OCI-LY1 (cell line): ENCODE results near the gene LRRC19.

Experiments used
- H2AFZ ChIP-seq: fragments of 200-600 bp; sonication (generic), shearing (Covaris generic); 2 replicates; pipeline ENCODE4 v1.6.0; 2014; ENCODE audit warnings: antibody characterized with exemption, mild to moderate bottlenecking, low read length
- H3F3A ChIP-seq: fragments of 200-600 bp; sonication (generic), shearing (Covaris generic); 2 replicates; pipeline ENCODE4 v1.6.0; 2014; ENCODE audit warnings: mild to moderate bottlenecking, antibody characterized with exemption, low read length, moderate library complexity; ENCODE audit not compliant: insufficient read depth
- H3K27ac ChIP-seq: fragments of 200-600 bp; sonication (generic); 2 replicates; pipeline ENCODE4 v1.5.1; 2014; ENCODE audit warnings: low read length, mixed run types, mild to moderate bottlenecking, low read depth; ENCODE audit not compliant: poor library complexity, severe bottlenecking
- H3K27me3 ChIP-seq: fragments of 200-600 bp; sonication (generic); 2 replicates; pipeline ENCODE4 v1.6.0; 2014; ENCODE audit warnings: antibody characterized with exemption, mild to moderate bottlenecking, low read length, moderate library complexity; ENCODE audit not compliant: insufficient read depth
- H3K36me3 ChIP-seq: fragments of 200-600 bp; sonication (generic); 2 replicates; pipeline ENCODE4 v1.6.1; 2014; ENCODE audit warnings: mild to moderate bottlenecking, antibody characterized with exemption, low read length, moderate library complexity, mixed read lengths; ENCODE audit not compliant: insufficient read depth
- H3K4me1 ChIP-seq: fragments of 200-600 bp; sonication (generic); 2 replicates; pipeline ENCODE4 v1.5.1; 2014; ENCODE audit warnings: mild to moderate bottlenecking, low read length, moderate library complexity; ENCODE audit not compliant: insufficient read depth, severe bottlenecking
- H3K4me2 ChIP-seq: fragments of 200-600 bp; sonication (generic), shearing (Covaris generic); 2 replicates; pipeline ENCODE4 v1.6.1; 2014; ENCODE audit warnings: low read length
- H3K4me3 ChIP-seq: fragments of 200-600 bp; sonication (generic); 2 replicates; pipeline ENCODE4 v1.5.1; 2014; ENCODE audit warnings: low read length, low read depth, mild to moderate bottlenecking, mixed read lengths; ENCODE audit not compliant: poor library complexity, severe bottlenecking
- H3K79me2 ChIP-seq: fragments of 200-600 bp; shearing (Covaris generic); 2 replicates; pipeline ENCODE4 v1.6.1; 2016; ENCODE audit warnings: mixed run types, low read length, mixed read lengths; ENCODE audit not compliant: insufficient read depth
- H3K9ac ChIP-seq: fragments of 200-600 bp; sonication (generic), shearing (Covaris generic); 2 replicates; pipeline ENCODE4 v1.6.1; 2014; ENCODE audit warnings: mild to moderate bottlenecking, low read length, mixed read lengths
- H3K9me2 ChIP-seq: fragments of 200-600 bp; sonication (generic), shearing (Covaris generic); 2 replicates; pipeline ENCODE4 v1.6.1; 2014; ENCODE audit warnings: low read depth, mild to moderate bottlenecking, low read length, mixed read lengths
- H3K9me3 ChIP-seq: fragments of 200-600 bp; shearing (Covaris generic); 2 replicates; pipeline ENCODE4 v1.6.1; 2014; ENCODE audit warnings: low read length, mixed read lengths
- H4K20me1 ChIP-seq: fragments of 200-600 bp; sonication (generic), shearing (Covaris generic); 2 replicates; pipeline ENCODE4 v1.6.0; 2016; ENCODE audit warnings: mild to moderate bottlenecking, low read length; ENCODE audit not compliant: insufficient read depth
- EZH2 ChIP-seq: fragments of 200-600 bp; sonication (generic), shearing (Covaris generic); IDR thresholded peaks from 2 replicates; pipeline ENCODE4 v1.8.0; 2017; ENCODE audit warnings: borderline replicate concordance, mixed run types, mild to moderate bottlenecking, antibody characterized with exemption, low read length, moderate library complexity, mixed read lengths
- TF ChIP-seq, protein P1 (sequence below): fragments of 200-600 bp; sonication (generic), shearing (Covaris generic); IDR thresholded peaks from 2 replicates; pipeline ENCODE4 v1.5.1; 2017; ENCODE audit warnings: mild to moderate bottlenecking, antibody characterized with exemption, low read length, moderate library complexity, mixed read lengths

The LRRC19 gene

GRCh38 chr9:27042476-27042875 is 37.0 kb upstream of the LRRC19 start:
- Histone ChIP-seq H3K9me2 (no peaks in the 10 kb centered on the region), H3K4me3 (no peak overlapping the region), H4K20me1 (no peaks in the 10 kb centered on the region), H3F3A (no peaks in the 10 kb centered on the region), H3K4me1 (no peaks in the 10 kb centered on the region), H3K79me2 (no peaks in the 10 kb centered on the region), H3K9me3 (no peaks in the 10 kb centered on the region), H3K36me3 (no peaks in the 10 kb centered on the region), H3K4me2 (no peak overlapping the region), H3K27ac (no peak overlapping the region), H3K27me3 (no peaks in the 10 kb centered on the region), H2AFZ (no peak overlapping the region), H3K9ac (no peak overlapping the region)
- TF ChIP-seq, protein P1, sequence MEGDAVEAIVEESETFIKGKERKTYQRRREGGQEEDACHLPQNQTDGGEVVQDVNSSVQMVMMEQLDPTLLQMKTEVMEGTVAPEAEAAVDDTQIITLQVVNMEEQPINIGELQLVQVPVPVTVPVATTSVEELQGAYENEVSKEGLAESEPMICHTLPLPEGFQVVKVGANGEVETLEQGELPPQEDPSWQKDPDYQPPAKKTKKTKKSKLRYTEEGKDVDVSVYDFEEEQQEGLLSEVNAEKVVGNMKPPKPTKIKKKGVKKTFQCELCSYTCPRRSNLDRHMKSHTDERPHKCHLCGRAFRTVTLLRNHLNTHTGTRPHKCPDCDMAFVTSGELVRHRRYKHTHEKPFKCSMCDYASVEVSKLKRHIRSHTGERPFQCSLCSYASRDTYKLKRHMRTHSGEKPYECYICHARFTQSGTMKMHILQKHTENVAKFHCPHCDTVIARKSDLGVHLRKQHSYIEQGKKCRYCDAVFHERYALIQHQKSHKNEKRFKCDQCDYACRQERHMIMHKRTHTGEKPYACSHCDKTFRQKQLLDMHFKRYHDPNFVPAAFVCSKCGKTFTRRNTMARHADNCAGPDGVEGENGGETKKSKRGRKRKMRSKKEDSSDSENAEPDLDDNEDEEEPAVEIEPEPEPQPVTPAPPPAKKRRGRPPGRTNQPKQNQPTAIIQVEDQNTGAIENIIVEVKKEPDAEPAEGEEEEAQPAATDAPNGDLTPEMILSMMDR: no peak
- TF ChIP-seq EZH2: no peak

DNA sequence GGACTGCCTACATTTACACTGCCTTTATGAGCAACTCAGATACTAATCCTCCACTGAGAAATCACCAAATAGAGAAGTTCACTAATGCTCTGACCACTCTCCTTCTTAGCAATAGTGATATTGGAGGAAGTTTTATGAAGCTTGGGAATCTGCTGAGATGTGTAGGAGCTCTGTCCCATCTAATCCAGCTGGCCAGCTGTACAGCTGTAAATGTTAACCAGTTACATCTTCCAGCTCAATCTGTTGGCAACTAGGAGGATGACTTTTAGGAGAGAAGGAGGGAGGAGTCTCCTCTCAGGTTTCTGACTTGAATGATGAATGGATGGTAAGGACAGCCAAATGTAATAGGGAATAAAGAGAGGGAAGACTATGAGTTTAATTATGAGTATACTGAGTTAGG is 36.3 kb upstream of the LRRC19 start:
- Histone ChIP-seq H3K9ac (no peak overlapping the region), H3K27ac (no peak overlapping the region), H3K4me2 (no peak overlapping the region), H3K9me2 (no peaks in the 10 kb centered on the region), H3F3A (no peaks in the 10 kb centered on the region), H2AFZ (no peak overlapping the region), H3K79me2 (no peaks in the 10 kb centered on the region), H3K4me3 (no peak overlapping the region), H3K27me3 (no peaks in the 10 kb centered on the region), H4K20me1 (no peaks in the 10 kb centered on the region), H3K36me3 (no peaks in the 10 kb centered on the region), H3K4me1 (no peaks in the 10 kb centered on the region), H3K9me3 (no peaks in the 10 kb centered on the region)
- no peak for TF ChIP-seq EZH2
- TF ChIP-seq, protein P1: no peak

DNA sequence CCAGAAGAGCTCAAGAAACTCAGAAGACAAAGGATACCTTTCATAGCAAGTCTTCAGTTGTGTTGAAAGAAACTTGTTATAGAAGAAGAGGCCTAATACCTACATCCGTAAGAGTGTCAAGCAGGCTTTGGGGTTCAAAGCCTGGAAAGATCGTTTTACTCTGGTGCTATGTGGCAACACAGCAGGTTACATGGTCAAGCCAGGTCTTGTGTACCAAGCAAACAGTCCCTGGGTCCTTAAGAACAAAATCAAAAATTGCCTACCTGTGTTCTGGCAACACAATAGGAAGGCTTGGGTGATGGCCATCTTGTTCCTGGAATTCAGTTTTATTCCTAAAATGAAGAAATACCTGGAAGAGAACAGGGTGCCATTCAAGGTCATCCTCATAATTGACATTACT is 32.0 kb upstream of the LRRC19 start:
- no peaks in the 10 kb centered on the region for H3K9me2 ChIP-seq
- H3K9ac ChIP-seq: no peak overlapping the region
- no peaks in the 10 kb centered on the region for H3F3A ChIP-seq
- no peak overlapping the region for H3K4me2 ChIP-seq
- H2AFZ ChIP-seq: no peak overlapping the region
- no peaks in the 10 kb centered on the region for H3K36me3 ChIP-seq
- H3K27me3 ChIP-seq: no peaks in the 10 kb centered on the region
- H3K9me3 ChIP-seq: no peaks in the 10 kb centered on the region
- H3K4me3 ChIP-seq: no peak overlapping the region
- H3K79me2 ChIP-seq: no peaks in the 10 kb centered on the region
- TF ChIP-seq, protein P1: no peak
- no peak for TF ChIP-seq EZH2
- no peaks in the 10 kb centered on the region for H4K20me1 ChIP-seq
- H3K27ac ChIP-seq: no peak overlapping the region
- no peaks in the 10 kb centered on the region for H3K4me1 ChIP-seq
